PC-9 (cell line): ENCODE results near the gene HPS1.

Experiments
- EZH2 ChIP-seq: fragments of 200-600 bp; sonication (generic); IDR thresholded peaks from 2 replicates; pipeline ENCODE4 v1.8.0; 2017; ENCODE audit warnings: antibody characterized with exemption, low read depth
- TF ChIP-seq, protein P1 (sequence below): fragments of 200-600 bp; sonication (generic); conservative IDR thresholded peaks from 2 replicates; pipeline ENCODE4 v1.6.1; 2017; ENCODE audit warnings: mixed run types, antibody characterized with exemption, mild to moderate bottlenecking, moderate library complexity

DNA sequence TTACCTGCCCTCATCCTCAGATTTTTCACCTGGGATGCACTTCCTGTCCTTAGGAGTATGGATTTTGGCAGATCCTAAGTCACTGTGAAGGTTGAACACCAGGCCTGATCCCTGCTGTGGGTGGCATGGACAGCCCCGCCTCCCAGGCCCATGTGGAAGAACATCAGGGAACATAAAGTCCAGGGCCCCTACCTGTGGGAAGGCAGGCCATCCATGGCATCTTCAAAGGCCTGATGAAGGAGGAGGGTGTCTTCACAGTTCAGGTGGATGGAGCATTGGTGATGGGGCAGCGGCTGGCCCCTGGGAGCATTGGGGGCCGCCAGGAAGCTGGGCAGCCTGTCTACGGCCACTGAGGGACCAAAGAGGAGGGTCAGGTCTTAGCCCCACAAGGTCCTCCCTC lies 56.3 kb downstream of the HPS1 start:
- TF ChIP-seq, protein P1, sequence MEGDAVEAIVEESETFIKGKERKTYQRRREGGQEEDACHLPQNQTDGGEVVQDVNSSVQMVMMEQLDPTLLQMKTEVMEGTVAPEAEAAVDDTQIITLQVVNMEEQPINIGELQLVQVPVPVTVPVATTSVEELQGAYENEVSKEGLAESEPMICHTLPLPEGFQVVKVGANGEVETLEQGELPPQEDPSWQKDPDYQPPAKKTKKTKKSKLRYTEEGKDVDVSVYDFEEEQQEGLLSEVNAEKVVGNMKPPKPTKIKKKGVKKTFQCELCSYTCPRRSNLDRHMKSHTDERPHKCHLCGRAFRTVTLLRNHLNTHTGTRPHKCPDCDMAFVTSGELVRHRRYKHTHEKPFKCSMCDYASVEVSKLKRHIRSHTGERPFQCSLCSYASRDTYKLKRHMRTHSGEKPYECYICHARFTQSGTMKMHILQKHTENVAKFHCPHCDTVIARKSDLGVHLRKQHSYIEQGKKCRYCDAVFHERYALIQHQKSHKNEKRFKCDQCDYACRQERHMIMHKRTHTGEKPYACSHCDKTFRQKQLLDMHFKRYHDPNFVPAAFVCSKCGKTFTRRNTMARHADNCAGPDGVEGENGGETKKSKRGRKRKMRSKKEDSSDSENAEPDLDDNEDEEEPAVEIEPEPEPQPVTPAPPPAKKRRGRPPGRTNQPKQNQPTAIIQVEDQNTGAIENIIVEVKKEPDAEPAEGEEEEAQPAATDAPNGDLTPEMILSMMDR = no peak
- TF ChIP-seq EZH2 = no peak
